ENCODE measurements around the gene AACS. TPM values are rescaled to one million over a fixed set of nuclear protein-coding genes. Genes with fewer than 3 reads are reported as not detected.

AACS gene
- total and polyA plus RNA-seq, 2 of the 8 experiments (the other 6 are each of a cell fraction or from before 2014, with no cell fraction given): 51.9 to 52.4 TPM

DNA sequence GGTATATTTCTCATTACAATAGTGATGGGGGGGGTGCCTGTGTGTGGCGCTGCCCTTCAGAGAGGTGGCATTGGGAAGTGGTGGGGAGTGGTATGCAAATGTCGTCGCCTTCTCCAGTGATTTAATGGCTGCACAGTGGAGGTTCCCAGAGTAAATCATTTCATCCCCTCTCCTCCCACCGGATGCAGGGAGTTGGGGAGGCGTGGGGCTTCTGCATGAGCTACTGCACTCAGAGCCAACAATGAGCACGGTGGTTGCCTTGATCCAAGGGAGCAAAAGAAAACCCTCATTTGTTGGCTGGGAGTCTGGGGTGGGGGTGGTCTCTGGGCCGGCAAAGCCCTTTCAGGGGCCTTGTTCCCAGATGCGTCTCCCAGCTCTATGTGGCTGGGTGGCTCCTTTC lies 124.3 kb downstream of the AACS start (continued):
- TF ChIP-seq CHD7 (IDR thresholded peaks at IDR 0.05; ENCODE audit: insufficient replicate concordance, low read length) (no peak), YY1 (IDR thresholded peaks at IDR 0.05; ENCODE audit: low read depth, low read length) (no peak), EGR1 (IDR thresholded peaks at IDR 0.05; ENCODE audit: borderline replicate concordance, low read depth, low read length) (no peak), KDM1A (IDR thresholded peaks at IDR 0.05; ENCODE audit: borderline replicate concordance, low read length) (no peak), CTCF (IDR thresholded peaks at IDR 0.05; ENCODE audit: control extremely low read depth in 1 of 3, insufficient read depth in 1 of 3, low read depth in 1 of 3, low read length in 3 of 3) (no peak), KDM5A (IDR thresholded peaks at IDR 0.05; ENCODE audit: low read length) (no peak), TAF1 (IDR thresholded peaks at IDR 0.05; ENCODE audit: low read depth, low read length) (no peak), JUND (IDR thresholded peaks at IDR 0.05; ENCODE audit: low read length) (no peak), CBX8 (IDR thresholded peaks at IDR 0.05; ENCODE audit: borderline replicate concordance, low read depth, low read length) (no peak)

All from H1 (cell line).